Astrocyte (in vitro differentiated cells and primary cell): Measurements from ENCODE around the gene MTARC1. TPM values are rescaled to one million over a fixed set of nuclear protein-coding genes. Genes with fewer than 3 reads are reported as not detected.

ENCODE experiments used
- total RNA-seq: library from RNA; stranded (reverse); gene quantifications from 2 replicates; pipeline ENCODE4 v1.2.1, GENCODE V29; 2021

MTARC1 gene
- total RNA-seq, 1 donor from 2014 or later, result 8.5 TPM

Other genes starting within 250 kb of the MTARC1 start
- 1.1 and 1.8 TPM in 2 replicates for gene C1orf115, start 96.5 kb upstream of the MTARC1 start, total RNA-seq
- gene MTARC2, start 38.6 kb upstream of the MTARC1 start, total RNA-seq, result 3.1 and 3.9 TPM in 2 replicates
- gene HLX, start 92.5 kb downstream of the MTARC1 start, total RNA-seq, result 1.4 and 2.1 TPM in 2 replicates